Left ventricle myocardium inferior (tissue), 1 donor: ENCODE results near the gene ANLN. TPM values are rescaled to one million over a fixed set of nuclear protein-coding genes. Genes with fewer than 3 reads are reported as not detected.

Source experiments
- DNase-seq: peaks from one replicate; pipeline ENCODE4 v3.0.0-alpha.2; 2020
- H3K27ac ChIP-seq: fragments of 200-600 bp; replicated peaks from 2 replicates; pipeline ENCODE4 v1.8.0; 2021
- H3K27me3 ChIP-seq: fragments of 200-600 bp; 2 replicates; pipeline ENCODE4 v1.8.0; 2021; ENCODE audit warnings: low read depth
- H3K36me3 ChIP-seq: fragments of 200-600 bp; 2 replicates; pipeline ENCODE4 v1.8.0; 2021
- H3K4me1 ChIP-seq: fragments of 200-600 bp; 2 replicates; pipeline ENCODE4 v1.8.0; 2021
- H3K4me3 ChIP-seq: fragments of 200-600 bp; 2 replicates; pipeline ENCODE4 v1.8.0; 2021; ENCODE audit warnings: mild to moderate bottlenecking, moderate library complexity
- H3K9me3 ChIP-seq: fragments of 200-600 bp; replicated peaks from 2 replicates; pipeline ENCODE4 v1.8.0; 2021
- intact Hi-C: fragments of 100-400 bp; cut with micrococcal nuclease; formaldehyde crosslinking; loops from one replicate; pipeline ENCODE4 v1.11.0; 2022
- total RNA-seq: library from RNA; stranded (reverse); fragmentation: NEBNext Ultra II Directional; extraction: Animal tissue kit (Norgen Biotek cat#: 25700); gene quantifications from one replicate; pipeline ENCODE4 v1.2.1, GENCODE V29; 2021
- TF ChIP-seq, protein P1 (sequence below): fragments of 200-600 bp; IDR thresholded peaks from 2 replicates; pipeline ENCODE4 v1.8.0; 2021; ENCODE audit warnings: antibody characterized with exemption, mild to moderate bottlenecking, borderline replicate concordance
- donor health status: DM: no; HTN: yes; CAD: no; lungs with severe emphysema.

ANLN gene
- total RNA-seq, 1 donor from 2014 or later = 2.1 TPM

DNA sequence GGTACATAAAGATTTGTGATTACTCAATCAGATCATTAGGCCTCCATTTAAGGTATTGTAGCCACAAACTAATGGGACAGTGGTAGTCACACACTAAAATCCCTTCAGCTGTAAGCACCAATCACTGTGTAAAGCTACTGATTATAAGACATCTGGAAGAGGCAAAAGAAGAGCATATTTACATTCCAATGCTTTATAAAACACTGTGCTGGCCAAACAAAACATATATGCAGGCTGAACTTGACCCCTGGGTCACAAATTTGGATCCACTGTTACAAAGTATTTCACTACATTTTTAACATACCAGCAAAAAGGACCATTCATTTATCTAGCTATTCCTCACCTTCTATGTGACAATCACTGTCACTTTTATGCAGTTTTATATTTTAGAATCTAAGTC, 41.4 kb upstream of the ANLN start:
- intact Hi-C loops = no loop called here
- no peaks in the 10 kb centered on the region for H3K27me3 ChIP-seq
- no peaks in the 10 kb centered on the region for H3K9me3 ChIP-seq
- H3K4me3 ChIP-seq = no peak overlapping the region
- TF ChIP-seq, protein P1, sequence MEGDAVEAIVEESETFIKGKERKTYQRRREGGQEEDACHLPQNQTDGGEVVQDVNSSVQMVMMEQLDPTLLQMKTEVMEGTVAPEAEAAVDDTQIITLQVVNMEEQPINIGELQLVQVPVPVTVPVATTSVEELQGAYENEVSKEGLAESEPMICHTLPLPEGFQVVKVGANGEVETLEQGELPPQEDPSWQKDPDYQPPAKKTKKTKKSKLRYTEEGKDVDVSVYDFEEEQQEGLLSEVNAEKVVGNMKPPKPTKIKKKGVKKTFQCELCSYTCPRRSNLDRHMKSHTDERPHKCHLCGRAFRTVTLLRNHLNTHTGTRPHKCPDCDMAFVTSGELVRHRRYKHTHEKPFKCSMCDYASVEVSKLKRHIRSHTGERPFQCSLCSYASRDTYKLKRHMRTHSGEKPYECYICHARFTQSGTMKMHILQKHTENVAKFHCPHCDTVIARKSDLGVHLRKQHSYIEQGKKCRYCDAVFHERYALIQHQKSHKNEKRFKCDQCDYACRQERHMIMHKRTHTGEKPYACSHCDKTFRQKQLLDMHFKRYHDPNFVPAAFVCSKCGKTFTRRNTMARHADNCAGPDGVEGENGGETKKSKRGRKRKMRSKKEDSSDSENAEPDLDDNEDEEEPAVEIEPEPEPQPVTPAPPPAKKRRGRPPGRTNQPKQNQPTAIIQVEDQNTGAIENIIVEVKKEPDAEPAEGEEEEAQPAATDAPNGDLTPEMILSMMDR = no peak
- no peaks in the 10 kb centered on the region for H3K4me1 ChIP-seq
- no peak for DNase-seq
- H3K36me3 ChIP-seq = no peaks in the 10 kb centered on the region
- no peak overlapping the region for H3K27ac ChIP-seq

DNA sequence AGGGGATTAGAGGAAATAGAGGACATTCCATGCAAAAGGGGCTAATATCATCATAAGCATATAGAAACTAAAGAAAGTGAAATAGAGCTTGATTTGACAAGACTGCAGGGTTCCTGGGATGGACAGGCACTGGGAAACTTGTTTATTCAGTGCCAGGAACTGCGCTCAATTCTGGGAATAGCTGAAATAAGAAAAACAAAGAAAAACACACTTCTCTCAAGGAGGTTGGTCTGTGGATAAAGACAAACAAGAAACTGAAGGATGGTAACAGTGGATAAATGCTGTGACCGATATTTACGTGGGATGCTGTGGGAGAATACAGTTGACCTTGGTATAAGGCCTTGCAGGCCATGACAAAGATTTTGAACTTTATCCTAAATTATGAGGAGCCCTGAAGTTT, 40.9 kb upstream of the ANLN start:
- Histone ChIP-seq H3K27ac (no peak overlapping the region), H3K9me3 (no peaks in the 10 kb centered on the region), H3K4me3 (no peak overlapping the region), H3K36me3 (no peaks in the 10 kb centered on the region), H3K4me1 (no peaks in the 10 kb centered on the region), H3K27me3 (no peaks in the 10 kb centered on the region)
- TF ChIP-seq, protein P1 = no peak
- intact Hi-C loops = no loop called here
- DNase-seq = no peak

DNA sequence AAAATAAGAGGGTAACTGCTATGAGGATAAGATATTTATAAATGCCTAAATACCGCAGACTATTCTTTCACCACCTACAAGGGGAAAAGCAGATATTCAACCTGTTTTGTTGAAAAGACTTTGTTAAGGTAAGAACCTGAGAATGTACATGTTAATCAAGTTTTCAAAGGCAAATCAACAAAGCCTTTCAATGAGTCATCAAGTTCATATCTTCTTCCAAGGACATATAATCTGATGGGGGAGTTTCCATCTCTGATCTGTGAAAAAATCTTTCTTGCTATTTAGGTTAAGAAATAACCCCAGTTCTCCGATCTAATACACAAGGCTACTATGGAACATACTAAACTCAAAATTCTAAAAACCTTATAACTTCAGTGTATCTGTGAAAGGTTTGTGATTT, 40.0 kb upstream of the ANLN start:
- Histone ChIP-seq H3K9me3 (no peaks in the 10 kb centered on the region), H3K27ac (no peak overlapping the region), H3K27me3 (no peaks in the 10 kb centered on the region), H3K36me3 (no peaks in the 10 kb centered on the region), H3K4me3 (no peak overlapping the region), H3K4me1 (no peaks in the 10 kb centered on the region)
- TF ChIP-seq, protein P1 = no peak
- no peak for DNase-seq
- intact Hi-C loops = no loop called here

DNA sequence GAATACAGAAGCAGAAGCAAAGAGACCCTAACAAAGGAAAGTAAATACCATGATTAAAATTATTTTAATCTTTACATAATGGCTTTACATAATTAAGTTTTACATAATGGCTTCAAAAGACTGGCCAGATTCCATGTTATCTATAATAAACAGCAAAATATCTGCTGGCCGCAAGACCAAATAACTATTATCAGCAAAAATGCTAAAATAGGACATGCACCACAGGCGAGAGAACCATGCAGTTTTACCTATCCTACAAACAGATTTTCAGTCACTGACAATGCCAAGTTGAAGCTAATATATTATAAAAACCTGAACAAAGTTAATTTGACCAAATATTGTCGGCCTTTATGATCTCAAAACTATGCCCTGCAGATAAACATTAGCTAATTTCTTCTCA, 34.2 kb upstream of the ANLN start:
- Histone ChIP-seq H3K36me3 (no peaks in the 10 kb centered on the region), H3K4me1 (no peaks in the 10 kb centered on the region), H3K9me3 (no peaks in the 10 kb centered on the region), H3K27me3 (no peaks in the 10 kb centered on the region), H3K27ac (no peak overlapping the region), H3K4me3 (no peak overlapping the region)
- intact Hi-C loops = no loop called here
- no peak for DNase-seq
- TF ChIP-seq, protein P1 = no peak

DNA sequence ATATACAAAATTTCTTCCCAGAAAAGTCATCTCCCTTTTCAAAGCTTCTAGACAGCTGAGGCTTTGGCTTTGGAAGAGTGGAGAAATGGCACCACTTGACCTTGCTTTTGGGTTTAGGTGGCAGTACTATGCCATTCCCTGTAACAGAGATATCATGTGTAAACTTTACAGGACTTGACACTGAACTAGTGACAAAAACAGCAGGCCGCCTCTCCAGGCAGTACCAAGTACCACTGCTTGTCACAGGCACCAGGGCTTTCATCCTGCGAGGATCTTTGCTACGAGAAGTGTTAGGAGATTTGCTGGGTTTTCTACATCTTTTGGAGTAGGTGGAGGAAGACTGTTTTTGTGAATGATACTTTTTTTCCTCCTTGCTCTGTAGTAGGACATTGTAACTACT, 32.6 kb upstream of the ANLN start:
- Histone ChIP-seq H3K27me3 (no peaks in the 10 kb centered on the region), H3K4me1 (no peaks in the 10 kb centered on the region), H3K4me3 (no peak overlapping the region), H3K36me3 (no peaks in the 10 kb centered on the region), H3K27ac (no peak overlapping the region), H3K9me3 (no peaks in the 10 kb centered on the region)
- no peak for DNase-seq
- intact Hi-C loops = no loop called here
- TF ChIP-seq, protein P1 = no peak

DNA sequence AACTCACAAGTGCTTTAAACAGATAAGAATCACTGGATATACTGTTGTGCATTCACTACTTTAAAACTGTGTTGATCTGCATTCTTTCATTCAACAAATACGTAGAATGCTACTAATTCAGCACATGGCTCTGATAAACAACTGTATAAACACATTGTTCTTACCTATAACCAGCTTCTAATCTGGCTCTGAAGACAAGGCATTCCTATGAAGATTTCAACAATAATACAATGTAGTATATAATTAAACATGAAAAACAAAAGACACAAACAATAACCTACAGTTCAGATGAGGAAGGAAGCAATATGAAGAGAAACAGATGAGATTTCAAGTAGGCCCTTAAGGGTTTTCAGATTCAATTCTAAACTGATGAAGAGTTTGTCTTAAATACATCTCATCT, 31.1 kb upstream of the ANLN start:
- intact Hi-C loops = no loop called here
- DNase-seq = no peak
- TF ChIP-seq, protein P1 = no peak
- Histone ChIP-seq H3K4me3 (no peak overlapping the region), H3K27ac (no peak overlapping the region), H3K9me3 (no peaks in the 10 kb centered on the region), H3K4me1 (no peaks in the 10 kb centered on the region), H3K36me3 (no peaks in the 10 kb centered on the region), H3K27me3 (no peaks in the 10 kb centered on the region)
